ENCODE results near the gene CIDEB. TPM values are rescaled to one million over a fixed set of nuclear protein-coding genes. Genes with fewer than 3 reads are reported as not detected.

CIDEB gene
- total RNA-seq, 1 donor from 2014 or later: 16.4 TPM

DNA sequence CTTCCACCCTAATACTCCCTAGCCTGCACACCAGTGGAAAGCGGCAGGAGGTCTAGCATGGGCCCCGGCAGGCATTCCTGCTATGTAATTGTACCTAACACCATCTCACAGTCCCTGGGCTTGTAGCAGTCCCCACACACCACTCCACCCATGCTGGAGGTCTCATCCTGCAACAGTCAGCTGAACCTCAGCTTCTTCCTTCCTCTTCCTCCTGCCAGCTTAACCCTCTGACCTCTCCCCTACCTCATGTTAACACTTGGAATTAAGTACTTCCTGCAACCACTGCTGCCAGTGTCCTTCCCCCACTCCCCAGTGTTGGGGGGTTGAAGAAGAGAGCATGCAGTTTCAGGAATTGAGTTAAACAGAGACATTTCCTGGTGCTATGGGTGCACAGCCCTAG, 19.5 kb upstream of the CIDEB start:
- H3K27ac ChIP-seq: no peak overlapping the region

DNA sequence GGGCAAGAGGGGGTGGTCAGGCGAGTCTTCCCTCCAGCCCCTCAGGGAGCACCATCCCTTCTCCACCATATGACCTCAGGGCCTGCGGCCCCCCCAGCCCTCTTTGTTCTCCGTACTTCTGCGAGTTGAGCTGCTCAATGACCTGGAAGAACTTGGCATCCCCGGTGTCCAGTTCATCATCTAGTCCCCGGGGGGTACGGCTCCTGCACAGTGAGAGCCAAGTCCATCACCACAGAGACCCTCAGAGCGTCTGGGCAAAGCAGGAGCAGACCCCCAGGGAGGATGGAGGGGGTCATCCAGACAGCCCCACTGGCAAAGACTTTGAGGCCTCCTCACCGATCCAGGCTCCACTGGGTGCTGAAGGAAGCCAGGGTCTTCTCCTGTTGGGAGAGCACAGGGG, 18.2 kb upstream of the CIDEB start:
- no peak overlapping the region for H3K4me3 ChIP-seq
- H3K36me3 ChIP-seq: peaks cover 12% of the 10 kb centered on the region
- no peak for ATAC-seq
- no peak overlapping the region for H3K27ac ChIP-seq
- intact Hi-C loops (cut with DNase I): loop anchor here (5.0 kb wide), 1 partner anchor 111 kb away; no protein-coding TSS in a partner anchor
- peaks cover 32% of the 10 kb centered on the region for H3K4me1 ChIP-seq
- H3K9me3 ChIP-seq: no peaks in the 10 kb centered on the region
- no peaks in the 10 kb centered on the region for H3K27me3 ChIP-seq (ENCODE audit: low read depth)
- TF ChIP-seq, protein P1, sequence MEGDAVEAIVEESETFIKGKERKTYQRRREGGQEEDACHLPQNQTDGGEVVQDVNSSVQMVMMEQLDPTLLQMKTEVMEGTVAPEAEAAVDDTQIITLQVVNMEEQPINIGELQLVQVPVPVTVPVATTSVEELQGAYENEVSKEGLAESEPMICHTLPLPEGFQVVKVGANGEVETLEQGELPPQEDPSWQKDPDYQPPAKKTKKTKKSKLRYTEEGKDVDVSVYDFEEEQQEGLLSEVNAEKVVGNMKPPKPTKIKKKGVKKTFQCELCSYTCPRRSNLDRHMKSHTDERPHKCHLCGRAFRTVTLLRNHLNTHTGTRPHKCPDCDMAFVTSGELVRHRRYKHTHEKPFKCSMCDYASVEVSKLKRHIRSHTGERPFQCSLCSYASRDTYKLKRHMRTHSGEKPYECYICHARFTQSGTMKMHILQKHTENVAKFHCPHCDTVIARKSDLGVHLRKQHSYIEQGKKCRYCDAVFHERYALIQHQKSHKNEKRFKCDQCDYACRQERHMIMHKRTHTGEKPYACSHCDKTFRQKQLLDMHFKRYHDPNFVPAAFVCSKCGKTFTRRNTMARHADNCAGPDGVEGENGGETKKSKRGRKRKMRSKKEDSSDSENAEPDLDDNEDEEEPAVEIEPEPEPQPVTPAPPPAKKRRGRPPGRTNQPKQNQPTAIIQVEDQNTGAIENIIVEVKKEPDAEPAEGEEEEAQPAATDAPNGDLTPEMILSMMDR (IDR thresholded peaks at IDR 0.05): no peak
- DNase-seq: peak; percentile 23

More for the DNA sequence above, 19.5 kb upstream of the CIDEB start:
- TF ChIP-seq, protein P1 (IDR thresholded peaks at IDR 0.05): no peak
- DNase-seq (peak; percentile 45), ATAC-seq (no peak)
- Histone ChIP-seq H3K36me3 (peaks cover 12% of the 10 kb centered on the region), H3K4me3 (no peak overlapping the region), H3K27me3 (ENCODE audit: low read depth) (no peaks in the 10 kb centered on the region), H3K4me1 (peaks cover 42% of the 10 kb centered on the region), H3K9me3 (no peaks in the 10 kb centered on the region)
- intact Hi-C loops (cut with DNase I): loop anchor here (5.0 kb wide), 1 partner anchor 110 kb away; no protein-coding TSS in a partner anchor

DNA sequence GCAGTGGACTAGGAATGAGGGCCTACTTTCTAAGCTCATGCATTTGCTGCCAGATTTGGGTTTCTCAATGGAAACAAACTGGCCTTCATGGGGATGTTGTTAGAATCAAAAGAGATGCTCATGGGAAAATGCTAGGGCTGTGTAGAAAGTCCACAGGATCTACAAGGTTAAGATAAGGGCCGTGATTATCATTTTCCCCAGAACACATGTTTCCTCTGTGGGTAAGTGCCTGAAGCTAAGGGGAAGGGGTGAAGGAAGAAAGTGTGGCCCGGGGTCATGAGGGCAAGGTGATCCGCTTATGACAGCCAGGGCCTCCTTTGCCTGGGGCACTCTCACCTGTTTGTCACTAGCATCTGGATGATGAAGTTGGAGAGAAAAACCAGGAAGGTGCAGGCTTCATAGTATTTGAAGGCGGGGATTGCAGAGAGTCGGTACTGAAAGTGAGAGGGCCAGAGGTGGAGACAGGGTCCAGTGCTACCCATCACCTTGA, 17.3 kb upstream of the CIDEB start:
- ATAC-seq (no peak), DNase-seq (no peak)
- intact Hi-C loops (cut with DNase I): loop anchor here (5.0 kb wide), 1 partner anchor 112 kb away; no protein-coding TSS in a partner anchor
- no peak overlapping the region for H3K27ac ChIP-seq
- peaks cover 9% of the 10 kb centered on the region for H3K36me3 ChIP-seq
- TF ChIP-seq, protein P1 (IDR thresholded peaks at IDR 0.05): no peak
- H3K4me3 ChIP-seq: no peak overlapping the region
- no peaks in the 10 kb centered on the region for H3K27me3 ChIP-seq (ENCODE audit: low read depth)
- H3K4me1 ChIP-seq: peaks cover 27% of the 10 kb centered on the region
- H3K9me3 ChIP-seq: no peaks in the 10 kb centered on the region

DNA sequence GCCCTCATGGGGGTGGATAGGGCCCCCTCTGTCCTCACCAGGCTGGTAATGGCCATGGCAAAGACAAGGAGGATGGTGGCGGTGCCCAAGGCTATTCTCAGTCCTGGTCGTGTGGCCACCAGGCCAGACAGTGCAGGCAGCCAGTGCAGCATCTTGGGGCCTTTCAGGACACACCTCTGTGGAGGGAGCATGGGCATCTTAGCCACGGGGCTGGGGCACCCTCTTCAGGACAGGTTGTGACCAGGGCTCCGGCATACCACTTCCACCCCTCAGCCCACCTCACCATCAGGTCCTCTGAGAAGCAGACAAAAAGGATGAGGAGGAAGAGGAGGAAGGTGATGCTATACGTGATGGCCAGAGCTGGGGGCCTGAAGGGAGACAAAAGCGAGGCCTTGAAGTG, 16.2 kb upstream of the CIDEB start:
- Histone ChIP-seq H3K4me1 (peaks cover 17% of the 10 kb centered on the region), H3K36me3 (peaks cover 9% of the 10 kb centered on the region), H3K9me3 (no peaks in the 10 kb centered on the region), H3K4me3 (no peak overlapping the region), H3K27ac (no peak overlapping the region), H3K27me3 (ENCODE audit: low read depth) (no peaks in the 10 kb centered on the region)
- DNase-seq (peak; percentile 38), ATAC-seq (no peak)
- intact Hi-C loops (cut with DNase I): no loop called here
- TF ChIP-seq, protein P1 (IDR thresholded peaks at IDR 0.05): no peak

DNA sequence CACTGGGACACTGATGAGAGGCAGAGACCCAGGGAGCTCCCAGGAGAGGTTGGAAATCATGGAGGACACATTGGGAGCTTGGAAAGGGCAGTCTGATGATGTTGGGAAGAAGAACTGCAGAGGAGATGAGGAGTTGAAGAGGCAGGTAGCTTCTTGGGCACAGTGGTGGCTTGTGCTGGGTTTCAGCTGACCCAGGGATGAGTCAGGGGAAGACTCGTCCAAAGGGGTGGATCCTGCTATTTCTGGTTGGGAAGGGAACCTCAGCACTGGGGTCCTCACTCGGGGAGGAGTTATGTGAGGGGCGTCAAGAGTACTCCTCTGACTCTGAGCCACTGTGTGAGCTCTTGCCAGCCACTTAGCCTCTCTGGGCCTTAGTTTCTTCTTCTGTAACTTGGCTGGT, 15.6 kb upstream of the CIDEB start:
- TF ChIP-seq, protein P1 (IDR thresholded peaks at IDR 0.05): no peak
- ATAC-seq (no peak), DNase-seq (no peak)
- Histone ChIP-seq H3K27ac (no peak overlapping the region), H3K4me3 (no peak overlapping the region), H3K9me3 (no peaks in the 10 kb centered on the region), H3K36me3 (peaks cover 9% of the 10 kb centered on the region), H3K4me1 (peaks cover 11% of the 10 kb centered on the region), H3K27me3 (ENCODE audit: low read depth) (no peaks in the 10 kb centered on the region)
- intact Hi-C loops (cut with DNase I): no loop called here
